Activated CD4-positive, alpha-beta T cell treated with anti-CD3 and anti-CD28 coated beads for 4 hours (primary cell): ENCODE measurements around the gene NUP155.
"Not testable (repeated sequence)": the region's sequence is repeated elsewhere in the genome, so short reads cannot be mapped to it uniquely, and the experiment has no call there.

ENCODE experiments used
- DNase-seq, 2 donors: peaks; one replicate each; pipeline ENCODE4 v3.0.0-alpha.2; 2020

Gene NUP155

DNA sequence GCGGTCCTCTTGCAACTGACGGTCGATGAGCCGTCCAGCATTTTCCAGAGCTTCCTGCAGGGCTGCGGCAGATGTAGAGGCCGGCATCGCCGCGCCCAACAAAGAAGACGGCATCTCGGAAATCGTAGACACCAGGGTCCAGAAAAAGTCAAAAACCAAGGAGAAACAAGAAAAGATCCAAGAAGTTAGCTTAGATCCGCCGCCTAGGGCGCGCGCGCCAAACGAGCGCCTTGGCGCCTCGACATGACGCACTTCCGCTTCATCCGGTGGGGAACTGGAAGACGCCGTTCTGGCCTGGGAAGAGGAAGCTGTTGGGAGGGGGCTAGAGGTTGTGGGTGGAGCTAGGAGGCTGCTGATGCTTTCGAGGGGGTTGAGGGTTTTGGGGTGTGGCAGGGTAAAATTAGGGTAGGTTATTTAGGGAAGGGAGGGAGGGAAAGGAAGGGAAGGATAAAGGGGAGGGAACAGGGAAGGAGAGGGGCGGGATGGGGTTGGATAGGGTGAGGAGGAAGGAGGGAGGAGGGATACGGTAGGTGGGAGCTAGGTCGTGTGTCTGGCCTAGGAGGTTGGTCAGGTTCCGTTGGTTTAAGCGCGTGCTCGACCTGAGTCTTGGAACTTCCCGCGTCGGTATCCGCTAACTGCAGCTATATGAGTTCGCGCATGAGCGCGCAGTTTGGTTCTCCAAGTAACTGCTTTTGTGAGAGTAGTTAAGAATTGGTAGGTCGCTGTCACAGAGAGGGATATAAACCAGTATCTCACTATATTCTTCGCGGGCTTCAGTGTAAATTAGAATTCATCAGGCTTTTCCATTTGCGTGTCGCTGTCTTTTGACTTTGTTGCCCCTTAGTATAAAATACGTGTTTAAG is at the start of gene NUP155:
NUP155 (minus strand) TSS at position 243 of the 863 bp plus-strand sequence; CDS start at position 114, 129 bp downstream.
- DNase-seq, result peak; percentile 86

DNA sequence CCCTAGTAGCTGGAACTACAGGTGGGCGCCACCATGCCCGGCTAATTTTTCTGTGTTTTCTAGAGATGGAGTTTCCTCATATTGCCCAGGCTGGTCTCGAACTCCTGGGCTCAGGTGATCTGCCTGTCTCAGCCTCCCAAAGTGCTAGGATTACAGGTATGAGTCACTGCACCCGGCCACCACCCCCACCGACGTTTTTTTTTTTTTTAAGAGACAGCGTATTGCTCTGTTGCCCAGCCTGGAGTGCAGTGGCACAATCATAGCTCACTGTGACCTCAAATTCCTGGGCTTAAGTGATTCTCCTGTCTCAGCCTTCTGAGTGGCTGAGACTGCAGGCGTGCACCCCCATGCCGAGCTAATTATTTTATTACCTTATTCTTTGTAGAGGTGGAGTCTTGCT is 46.4 kb upstream of the NUP155 start:
- no peak for DNase-seq

DNA sequence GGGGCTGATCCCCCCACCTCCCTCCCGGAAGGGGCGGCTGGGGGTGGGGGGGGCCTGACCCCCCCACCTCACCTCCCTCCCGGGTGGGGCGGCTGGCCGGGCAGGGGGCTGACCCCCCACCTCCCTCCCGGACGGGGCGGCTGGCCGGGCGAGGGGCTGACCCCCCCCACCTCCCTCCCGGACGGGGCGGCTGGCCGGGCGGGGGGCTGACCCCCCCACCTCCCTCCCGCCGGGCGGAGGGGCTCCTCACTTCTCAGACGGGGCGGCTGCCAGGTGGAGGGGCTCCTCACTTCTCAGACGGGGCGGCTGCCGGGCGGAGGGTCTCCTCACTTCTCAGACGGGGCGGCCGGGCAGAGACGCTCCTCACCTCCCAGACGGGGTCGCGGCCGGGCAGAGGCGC is 44.5 kb upstream of the NUP155 start:
- DNase-seq, result not testable (repeated sequence)

DNA sequence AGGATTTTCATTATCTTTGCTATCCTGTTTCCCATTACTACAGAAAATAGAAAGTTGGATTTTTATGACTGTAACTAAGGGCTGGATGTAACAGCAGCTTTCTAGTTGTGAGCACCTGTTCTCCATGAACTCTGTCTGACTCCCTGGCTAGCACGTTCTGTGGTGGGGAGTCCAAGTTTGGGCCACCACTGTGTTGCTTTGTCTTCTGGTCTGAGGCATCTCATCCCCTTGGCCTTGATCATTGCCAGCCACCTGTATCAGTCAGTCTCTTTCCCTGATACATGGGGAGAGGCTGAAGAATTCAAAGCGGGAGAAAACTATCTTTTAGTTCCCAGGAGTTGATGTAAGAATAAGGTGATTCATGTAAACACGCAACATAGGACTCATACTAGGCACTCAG is 41.6 kb upstream of the NUP155 start:
- no peak for DNase-seq

DNA sequence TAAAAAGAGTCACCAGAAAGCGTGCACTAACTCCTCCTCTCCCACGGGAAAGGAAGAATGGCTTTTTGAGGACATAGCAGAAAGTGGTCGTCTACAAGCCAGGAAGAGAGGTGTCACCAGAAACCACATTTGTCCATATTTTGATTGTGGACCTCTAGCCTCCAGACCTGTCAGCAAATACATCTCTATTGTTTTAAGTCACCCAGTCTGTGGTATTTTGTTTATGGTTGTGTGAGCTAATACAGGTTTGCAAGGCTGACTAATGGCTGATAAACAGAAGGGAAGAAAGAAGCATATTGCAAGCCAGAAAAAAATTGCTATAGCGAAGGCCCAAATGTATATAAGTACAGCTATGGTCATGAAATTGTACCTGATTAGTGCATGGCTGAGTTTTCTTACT is 29.6 kb upstream of the NUP155 start:
- no peak for DNase-seq

DNA sequence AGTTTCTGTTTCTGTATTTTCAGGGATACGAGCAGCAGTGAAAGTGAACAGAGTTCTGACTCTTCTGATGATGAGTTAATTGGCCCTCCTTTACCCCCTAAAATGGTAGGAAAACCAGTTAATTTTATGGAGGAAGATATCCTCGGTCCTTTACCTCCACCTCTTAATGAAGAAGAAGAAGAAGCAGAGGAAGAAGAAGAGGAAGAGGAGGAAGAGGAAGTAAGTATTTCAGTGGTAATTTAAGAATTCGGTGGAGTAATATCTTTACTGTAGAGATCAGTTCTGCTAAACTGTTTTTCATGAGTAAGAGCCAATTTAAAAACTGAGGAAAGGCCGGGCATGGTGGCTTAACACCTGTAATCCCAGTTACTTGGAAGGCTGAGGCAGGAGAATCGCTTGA is 25.4 kb upstream of the NUP155 start:
- DNase-seq, result no peak

DNA sequence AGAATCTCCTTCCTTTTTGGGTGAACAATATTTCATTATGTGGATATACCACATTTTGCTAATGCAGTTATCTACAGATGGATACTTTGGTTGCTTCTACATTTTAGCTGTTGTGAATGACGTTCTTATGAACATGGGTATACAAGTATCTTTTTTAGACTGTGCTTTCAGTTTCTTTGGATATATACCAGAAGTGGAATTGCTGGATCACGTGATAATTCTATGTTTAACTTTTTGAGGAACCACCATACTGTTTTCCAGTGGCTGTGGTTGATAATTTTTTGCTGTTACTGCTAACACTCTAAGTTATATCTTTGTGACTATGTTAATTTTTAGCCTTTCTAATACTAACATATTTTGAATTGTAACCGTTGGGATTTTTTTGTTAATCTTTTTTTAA is 20.7 kb upstream of the NUP155 start:
- no peak for DNase-seq

DNA sequence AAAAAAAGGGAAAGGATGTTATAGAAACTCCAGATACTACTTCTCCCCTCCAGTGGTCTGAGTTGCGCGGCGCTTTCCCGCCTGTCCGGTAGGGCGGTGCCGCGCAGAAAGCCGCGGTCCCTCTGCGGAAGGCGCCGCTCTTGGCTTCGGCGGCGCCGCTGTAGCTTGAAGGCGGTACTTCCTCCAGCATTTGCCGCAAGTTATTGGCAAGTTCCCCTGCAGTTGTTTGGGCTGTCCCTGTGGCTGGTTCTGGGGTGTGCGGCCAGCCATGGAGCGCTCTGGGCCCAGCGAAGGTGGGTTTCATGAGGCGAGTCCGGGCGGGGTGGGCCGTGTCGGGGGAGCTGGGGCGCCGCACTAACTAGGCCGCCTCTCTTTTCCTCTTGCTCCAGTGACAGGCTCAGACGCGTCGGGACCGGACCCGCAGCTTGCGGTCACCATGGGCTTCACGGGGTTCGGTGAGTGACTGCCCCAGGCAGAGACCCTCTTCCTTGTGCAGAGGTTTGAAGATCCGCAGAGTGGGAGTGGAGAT is 8.3 kb upstream of the NUP155 start, which contains the start of gene WDR70:
WDR70 (plus strand) TSS at position 219 of the 529 bp plus-strand sequence; CDS start at position 269, 50 bp downstream.
- peak; percentile 75 to 76 for DNase-seq

DNA sequence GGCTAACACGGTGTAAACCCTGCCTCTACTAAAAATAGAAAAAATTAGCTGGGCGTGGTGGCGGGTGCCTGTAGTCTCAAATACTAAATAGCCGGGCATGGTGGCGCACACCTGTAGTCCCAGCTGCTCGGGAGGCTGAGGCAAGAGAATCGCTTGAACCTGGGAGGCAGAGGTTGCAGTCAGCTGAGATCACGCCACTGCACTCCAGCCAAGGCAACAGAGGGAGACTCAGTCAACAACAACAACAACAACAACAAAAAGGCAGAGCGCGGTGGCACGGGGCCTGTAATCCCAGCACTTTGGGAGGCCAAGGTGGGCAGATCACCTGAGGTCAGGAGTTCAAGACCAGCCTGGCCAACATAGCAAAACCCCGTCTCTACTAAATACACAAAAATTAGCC is 7.2 kb upstream of the NUP155 start:
- not testable (repeated sequence) for DNase-seq

DNA sequence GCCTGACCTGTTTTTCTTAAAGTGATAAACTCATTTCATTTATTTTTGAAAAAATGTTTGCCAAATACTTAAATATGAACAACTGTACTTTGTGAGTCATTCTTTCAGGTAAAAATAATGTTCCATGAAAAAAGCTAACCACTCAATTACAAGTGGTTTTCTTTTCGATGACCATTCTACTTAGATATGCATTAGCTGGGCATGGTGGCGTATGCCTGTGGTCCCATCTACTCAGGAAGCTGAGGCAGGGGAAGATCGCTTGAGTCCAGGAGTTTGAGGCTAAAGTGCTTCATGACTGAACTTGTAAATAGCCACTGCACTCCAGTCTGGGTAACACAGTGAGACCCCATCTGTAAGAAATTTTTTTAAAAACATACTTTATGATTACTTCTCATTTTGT is 4.2 kb upstream of the NUP155 start:
- no peak for DNase-seq

DNA sequence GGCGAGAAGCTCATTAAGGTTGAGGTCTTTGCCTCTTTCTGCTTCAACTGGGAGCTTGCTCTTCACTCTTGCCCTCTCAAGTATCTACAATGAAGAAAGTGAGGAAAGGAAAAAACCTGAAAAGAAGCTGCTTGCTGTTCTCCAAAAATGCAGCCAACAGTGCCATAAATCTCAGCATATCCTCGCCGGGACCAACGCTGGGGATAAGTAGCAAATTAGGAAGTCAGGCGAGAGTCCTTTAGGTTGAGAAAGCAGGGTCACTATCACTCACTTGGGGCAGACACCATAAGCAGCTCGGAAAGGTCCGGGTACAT is 399 bp downstream of the NUP155 start:
- no peak for DNase-seq

DNA sequence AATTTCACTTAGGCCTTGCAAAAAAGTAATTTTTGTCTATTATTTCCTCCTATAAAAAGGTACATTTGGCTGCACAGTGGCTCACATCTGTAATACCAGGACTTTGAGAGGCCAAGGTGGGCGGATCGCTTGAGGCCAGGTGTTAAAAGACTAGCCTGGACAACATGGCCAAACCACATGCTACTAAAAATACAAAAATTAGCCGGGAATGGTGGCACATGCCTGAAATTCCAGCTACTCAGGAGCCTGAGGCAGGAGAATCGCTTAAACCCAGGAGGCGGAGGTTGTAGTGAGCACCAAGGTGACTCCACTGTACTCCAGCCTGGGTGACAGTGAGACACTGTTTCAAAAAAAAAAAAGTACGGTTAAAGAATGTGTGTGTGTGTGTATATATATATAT is 15.7 kb downstream of the NUP155 start:
- no peak for DNase-seq

DNA sequence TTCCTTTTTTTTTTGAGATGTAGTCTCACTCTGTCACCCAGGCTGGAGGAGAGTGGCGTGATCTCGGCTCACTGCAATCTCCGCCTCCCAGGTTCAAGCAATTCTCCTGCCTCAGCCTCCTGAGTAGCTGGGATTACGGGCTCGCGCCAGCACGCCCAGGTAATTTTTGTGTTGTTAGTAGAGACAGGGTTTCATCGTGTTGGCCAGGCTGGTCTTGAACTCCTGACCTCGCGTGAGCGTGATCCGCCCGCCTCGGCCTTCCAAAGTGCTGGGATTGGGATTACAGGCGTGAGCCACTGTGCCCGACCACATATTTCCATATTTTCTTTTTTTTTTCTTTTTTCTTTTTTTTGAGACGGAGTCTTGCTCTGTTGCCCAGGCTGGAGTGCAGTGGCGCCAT is 28.2 kb downstream of the NUP155 start:
- not testable (repeated sequence) for DNase-seq

DNA sequence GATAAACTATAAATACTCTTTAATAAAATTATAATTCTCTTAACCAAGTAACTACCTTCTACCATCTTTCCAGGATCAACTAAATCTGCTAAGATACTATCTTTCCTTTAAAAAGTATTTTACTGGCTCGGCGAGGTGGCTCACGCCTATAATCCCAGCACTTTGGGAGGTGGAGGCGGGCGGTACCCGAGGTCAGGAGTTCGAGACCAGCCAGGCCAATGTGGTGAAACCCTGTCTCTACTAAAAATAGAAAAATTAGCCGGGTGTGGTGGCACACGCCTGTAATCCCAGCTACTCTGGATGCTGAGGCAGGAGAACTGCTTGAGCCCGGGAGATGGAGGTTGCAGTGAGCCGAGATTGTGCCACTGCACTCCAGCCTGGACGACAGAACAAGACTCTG is 36.2 kb downstream of the NUP155 start:
- not testable (repeated sequence) for DNase-seq

DNA sequence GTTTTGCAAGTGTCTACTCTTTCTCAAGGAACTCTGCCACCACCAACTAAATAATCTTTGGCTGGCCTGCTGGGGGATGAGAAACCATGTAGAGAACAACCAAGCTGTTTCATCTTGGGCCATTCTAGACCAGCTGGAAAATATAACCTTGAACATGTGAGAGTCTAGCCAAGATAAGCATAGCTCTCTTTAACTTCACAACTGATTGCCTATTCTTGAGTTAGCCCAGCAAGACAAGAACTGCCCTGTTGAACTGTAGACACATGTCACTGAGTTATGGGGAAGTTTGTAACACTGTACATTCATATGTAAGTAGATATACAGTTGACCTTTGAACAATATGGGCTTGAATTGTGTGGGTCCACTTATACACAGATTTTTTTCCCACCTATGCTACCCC is 44.4 kb downstream of the NUP155 start:
- DNase-seq, result no peak

DNA sequence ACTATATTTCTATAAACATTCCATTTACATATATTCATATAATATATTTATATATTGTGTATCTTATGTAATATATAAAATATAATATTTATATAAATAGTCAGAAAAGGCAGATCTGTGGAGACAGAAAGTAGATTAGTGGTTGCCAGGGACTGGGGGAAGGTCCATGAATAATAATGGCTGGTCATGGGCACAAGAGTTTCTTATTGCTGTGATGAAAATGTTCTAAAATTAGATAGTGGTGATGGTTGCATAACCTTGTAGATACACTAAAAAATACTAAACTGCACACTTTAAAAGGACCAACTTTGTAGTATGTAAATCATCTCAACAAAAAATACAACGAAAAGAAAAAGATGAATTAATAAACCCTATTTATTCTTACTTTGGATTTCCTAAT is 47.3 kb downstream of the NUP155 start:
- DNase-seq, result no peak

DNA sequence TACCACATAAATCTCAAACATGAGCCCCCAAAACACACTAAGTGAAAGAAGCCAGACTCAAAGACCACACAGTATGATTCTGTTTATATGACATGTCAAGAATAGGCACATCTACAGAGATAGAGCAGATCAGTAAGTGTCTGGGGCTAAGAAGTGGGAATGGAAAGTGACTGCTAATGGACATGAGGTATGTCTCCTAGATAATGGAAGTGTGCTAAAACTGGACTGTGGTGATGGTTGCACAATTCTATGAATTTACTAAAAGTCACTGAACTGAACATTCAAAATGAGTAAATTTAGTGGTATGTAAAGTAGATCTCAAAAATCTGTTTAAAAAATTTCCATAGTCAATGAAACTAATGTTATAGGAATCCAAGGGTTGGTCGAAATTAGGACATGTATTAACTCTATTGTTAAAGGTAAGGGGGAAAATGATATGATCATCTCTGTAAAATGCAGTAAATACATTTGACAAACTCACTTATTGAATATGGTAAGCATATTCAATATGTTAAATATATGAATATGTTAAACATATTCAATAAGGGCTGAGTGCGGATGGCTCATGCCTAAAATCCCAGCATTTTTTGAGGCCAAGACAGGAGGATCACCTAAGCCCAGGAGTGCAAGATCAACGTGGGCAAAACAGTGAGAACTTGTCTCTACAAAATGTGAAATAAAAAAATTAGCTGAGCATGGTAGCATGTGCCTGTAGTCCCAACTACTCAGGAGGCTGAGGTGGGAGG is 51.7 kb downstream of the NUP155 start:
- DNase-seq, result no peak

DNA sequence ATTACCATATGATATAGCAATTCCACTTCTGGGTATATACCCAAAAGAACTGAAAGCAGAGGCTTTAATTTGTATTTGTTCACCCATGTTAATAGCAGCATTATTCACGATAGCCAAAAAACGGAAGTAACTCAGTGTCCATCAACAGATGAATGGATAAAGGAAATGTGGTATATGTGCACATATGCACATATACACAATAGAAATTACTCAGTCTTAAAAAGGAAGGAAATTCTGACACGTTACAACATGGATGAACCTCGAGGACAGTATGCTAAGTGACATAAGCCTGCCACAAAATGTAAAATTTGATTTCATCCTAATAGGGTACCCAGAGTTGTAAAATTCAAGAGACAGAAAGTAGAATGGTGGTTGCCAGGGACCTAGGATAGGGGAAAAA is 54.9 kb downstream of the NUP155 start:
- DNase-seq, result no peak

DNA sequence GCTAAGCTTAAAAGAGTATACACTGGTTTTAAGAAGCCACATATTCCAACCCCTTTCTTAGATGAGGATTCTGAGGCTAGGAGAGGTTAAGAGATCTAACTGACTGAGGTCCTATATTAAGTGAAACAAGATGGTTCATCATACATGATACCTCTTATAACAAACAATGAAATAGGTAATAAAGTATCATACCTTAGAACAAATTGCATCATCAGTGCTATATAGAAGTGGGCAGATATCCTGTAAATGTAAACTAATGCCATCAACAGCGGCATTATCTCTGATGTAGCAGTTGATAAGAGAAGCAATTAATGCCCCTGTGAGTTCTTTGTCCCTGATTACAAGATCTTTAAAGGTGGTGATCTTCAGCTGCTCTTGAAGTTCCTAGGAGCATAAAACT is 60.5 kb downstream of the NUP155 start:
- no peak for DNase-seq

DNA sequence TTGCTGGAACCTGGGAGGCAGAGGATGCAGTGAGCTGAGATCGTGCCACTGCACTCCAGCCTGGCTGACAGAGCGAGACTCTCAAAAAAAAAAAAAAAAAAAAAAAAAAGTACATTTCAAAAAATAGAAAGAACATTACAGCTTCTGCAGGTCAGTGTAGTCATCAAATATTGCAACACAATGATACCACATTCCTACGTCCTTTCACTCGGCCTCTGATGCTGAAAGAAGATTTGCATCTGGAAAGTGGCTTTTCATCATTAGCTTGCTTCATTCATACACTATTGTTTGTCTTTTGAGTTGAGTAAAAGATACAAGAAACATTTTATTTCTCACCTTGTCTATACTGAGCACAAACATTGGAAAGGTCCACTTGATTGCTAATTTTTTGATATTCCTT is 62.1 kb downstream of the NUP155 start:
- DNase-seq, result no peak

DNA sequence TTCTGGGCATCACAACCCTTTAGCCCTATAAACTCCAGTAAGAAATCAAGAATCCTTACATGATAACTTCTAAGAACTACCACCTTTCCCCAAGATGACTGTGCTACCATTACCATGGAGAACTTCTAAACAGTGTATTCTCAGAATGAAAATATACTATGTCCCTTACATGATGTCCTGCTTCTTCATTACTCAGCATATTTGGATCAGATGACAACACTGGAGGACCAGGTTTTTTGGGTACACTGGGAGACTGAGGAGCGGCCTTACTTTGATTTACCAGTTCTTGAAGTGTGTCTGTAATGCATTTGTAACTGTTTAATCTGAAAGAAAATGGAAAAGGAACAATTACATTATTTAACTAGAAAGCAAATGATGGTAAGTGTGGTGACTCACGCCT is 66.0 kb downstream of the NUP155 start:
- no peak for DNase-seq

DNA sequence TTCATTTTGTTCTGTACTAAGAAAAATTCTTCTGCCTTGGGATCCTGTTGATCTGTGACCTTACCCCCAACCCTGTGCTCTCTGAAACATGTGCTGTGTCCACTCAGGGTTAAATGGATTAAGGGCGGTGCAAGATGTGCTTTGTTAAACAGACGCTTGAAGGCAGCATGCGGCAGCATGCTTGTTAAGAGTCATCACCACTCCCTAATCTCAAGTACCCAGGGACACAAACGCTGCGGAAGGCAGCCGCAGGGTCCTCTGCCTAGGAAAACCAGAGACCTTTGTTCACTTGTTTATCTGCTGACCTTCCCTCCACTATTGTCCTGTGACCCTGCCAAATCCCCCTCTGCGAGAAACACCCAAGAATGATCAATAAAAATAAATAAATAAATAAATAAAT is 74.6 kb downstream of the NUP155 start:
- not testable (repeated sequence) for DNase-seq

DNA sequence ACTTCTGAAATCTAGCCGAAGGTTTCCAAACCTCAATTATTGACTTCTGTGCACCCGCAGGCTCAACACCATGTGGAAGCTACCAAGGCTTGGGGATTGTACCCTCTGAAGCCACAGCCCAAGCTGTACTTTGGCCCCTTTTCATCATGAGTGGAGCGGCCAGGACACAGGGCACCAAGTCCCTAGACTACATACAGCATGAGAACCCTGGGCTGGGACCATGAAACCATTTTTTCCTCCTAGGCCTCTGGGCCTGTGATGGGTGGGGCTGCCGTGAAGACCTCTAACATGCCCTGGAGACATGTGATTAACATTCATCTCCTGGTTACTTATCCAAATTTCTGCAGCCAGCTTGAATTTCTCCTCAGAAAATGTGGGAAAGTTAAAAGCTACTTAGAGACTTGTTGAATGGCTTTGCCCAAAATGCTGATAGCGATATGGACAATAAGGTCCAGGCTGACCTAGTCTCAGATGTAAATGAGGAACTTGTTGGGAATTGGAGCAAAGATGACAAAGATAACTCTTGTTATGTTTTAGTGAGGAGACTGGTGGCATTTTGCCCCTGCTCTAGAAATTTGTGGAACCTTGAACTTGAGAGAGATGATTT is 87.6 kb downstream of the NUP155 start:
- DNase-seq, result no peak

DNA sequence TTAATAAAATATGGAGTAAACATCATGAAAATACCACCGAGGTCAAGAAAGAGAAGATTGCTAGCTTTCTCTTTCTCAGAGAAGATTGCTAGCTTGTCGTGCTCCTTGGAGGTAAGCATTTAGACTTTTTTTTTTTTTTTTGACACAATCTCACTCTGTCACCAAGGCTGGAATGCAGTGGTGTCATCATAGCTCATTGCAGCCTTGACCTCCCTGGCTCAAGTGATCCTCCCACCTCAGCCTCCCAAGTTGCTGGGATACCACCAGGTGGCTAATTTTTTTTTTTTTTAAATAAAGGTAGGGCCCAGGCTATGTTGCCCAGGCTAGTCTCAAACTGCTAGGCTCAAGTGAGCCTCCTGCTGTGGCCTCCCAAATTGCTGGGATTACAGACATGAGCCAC is 95.4 kb downstream of the NUP155 start:
- DNase-seq, result no peak
